MCF 10A (cell line): ENCODE measurements around the gene AFAP1L1. TPM values are rescaled to one million over a fixed set of nuclear protein-coding genes. Genes with fewer than 3 reads are reported as not detected.

ENCODE experiments used
- BruUV-seq: library from RNA; stranded (reverse); fragments of 400-500 nt; replicated peaks from 2 replicates; lab custom pipeline; 2021; lab: Mats Ljungman, UMichigan
- CTCF ChIA-PET: fragments of 300-600 bp; sonication (Branson Sonifier 250); formaldehyde crosslinking; extraction: SDS; loops from one replicate; lab custom pipeline; 2021; ENCODE audit warnings: antibody characterized with exemption, inconsistent platforms; lab: Yijun Ruan, JAX
- POLR2A ChIA-PET: fragments of 300-600, 350-650 bp; sonication (Branson Sonifier 250); formaldehyde crosslinking; extraction: SDS; loops from one replicate; lab custom pipeline; 2020; ENCODE audit warnings: antibody characterized with exemption, inconsistent platforms; lab: Yijun Ruan, JAX
- DNase-seq: peaks from one replicate; pipeline ENCODE4 v3.0.0-alpha.2; 2018; ENCODE audit not compliant: unreplicated experiment
- H3K27ac Mint-ChIP-seq: one replicate; pipeline ENCODE4 v1.8.0; 2022; ENCODE audit warnings: mild to moderate bottlenecking, low read depth, mixed read lengths; ENCODE audit not compliant: unreplicated experiment
- H3K27me3 Mint-ChIP-seq: one replicate; pipeline ENCODE4 v1.8.0; 2022; ENCODE audit warnings: mixed read lengths; ENCODE audit not compliant: insufficient read depth, unreplicated experiment
- H3K36me3 Mint-ChIP-seq: one replicate; pipeline ENCODE4 v1.8.0; 2022; ENCODE audit warnings: mild to moderate bottlenecking, moderate library complexity, mixed read lengths; ENCODE audit not compliant: insufficient read depth, unreplicated experiment
- H3K4me1 Mint-ChIP-seq: one replicate; pipeline ENCODE4 v1.8.0; 2022; ENCODE audit warnings: mixed read lengths; ENCODE audit not compliant: insufficient read depth, unreplicated experiment
- H3K4me3 Mint-ChIP-seq: one replicate; pipeline ENCODE4 v1.8.0; 2022; ENCODE audit warnings: mild to moderate bottlenecking, moderate library complexity, mixed read lengths; ENCODE audit not compliant: unreplicated experiment
- H3K9me3 Mint-ChIP-seq: one replicate; pipeline ENCODE4 v1.8.0; 2022; ENCODE audit warnings: mixed read lengths; ENCODE audit not compliant: unreplicated experiment
- intact Hi-C: fragments of 100-400 bp; cut with micrococcal nuclease; formaldehyde crosslinking; loops from 2 replicates; pipeline ENCODE4 v1.14.1; 2022
- total RNA-seq: library from RNA; stranded (reverse); gene quantifications from 2 replicates; pipeline ENCODE4 v1.2.3, GENCODE V29; 2022
- TF ChIP-seq, protein P1 (sequence below): fragments of 200-600 bp; IDR thresholded peaks from one replicate; pipeline ENCODE4 v1.8.0; 2022; ENCODE audit warnings: antibody characterized with exemption, mild to moderate bottlenecking; ENCODE audit not compliant: unreplicated experiment

AFAP1L1 gene
- total RNA-seq, 1 experiment from 2014 or later = 4.8 TPM

DNA sequence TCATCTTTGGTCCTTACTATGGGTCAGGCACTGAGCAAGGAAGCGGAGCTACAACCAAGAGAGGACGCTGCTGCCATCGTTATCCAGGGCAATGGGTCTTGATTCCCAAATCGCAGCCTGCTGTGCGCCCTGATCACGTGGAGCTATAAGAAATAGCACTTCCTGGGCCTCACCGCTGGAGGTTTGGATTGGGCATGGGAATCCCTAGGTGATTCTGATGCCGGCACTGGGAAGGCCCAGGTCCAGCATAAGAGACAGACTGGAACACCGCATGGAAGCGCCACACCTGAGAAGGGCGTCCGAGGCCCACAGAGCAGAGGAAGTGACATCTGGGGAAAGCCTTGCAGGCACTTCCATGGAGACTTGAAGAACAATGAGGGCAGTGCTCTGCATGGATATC, 104.4 kb downstream of the AFAP1L1 start:
- no peak overlapping the region for H3K4me3 Mint-ChIP-seq
- ChIA-PET CTCF (interaction anchor here (0.7 to 46.8 kb wide), 9 partner anchors 9 to 246 kb away, joined by 3 to 1231 read pairs (median 45); partner anchors contain the start of genes GRPEL2 and PCYOX1L), POLR2A (interaction anchor here (0.7 to 1.5 kb wide), 3 partner anchors 31 to 135 kb away, joined by 3 to 4 read pairs (median 3); partner anchors contain the start of gene GRPEL2)
- no peaks in the 10 kb centered on the region for H3K4me1 Mint-ChIP-seq
- TF ChIP-seq, protein P1, sequence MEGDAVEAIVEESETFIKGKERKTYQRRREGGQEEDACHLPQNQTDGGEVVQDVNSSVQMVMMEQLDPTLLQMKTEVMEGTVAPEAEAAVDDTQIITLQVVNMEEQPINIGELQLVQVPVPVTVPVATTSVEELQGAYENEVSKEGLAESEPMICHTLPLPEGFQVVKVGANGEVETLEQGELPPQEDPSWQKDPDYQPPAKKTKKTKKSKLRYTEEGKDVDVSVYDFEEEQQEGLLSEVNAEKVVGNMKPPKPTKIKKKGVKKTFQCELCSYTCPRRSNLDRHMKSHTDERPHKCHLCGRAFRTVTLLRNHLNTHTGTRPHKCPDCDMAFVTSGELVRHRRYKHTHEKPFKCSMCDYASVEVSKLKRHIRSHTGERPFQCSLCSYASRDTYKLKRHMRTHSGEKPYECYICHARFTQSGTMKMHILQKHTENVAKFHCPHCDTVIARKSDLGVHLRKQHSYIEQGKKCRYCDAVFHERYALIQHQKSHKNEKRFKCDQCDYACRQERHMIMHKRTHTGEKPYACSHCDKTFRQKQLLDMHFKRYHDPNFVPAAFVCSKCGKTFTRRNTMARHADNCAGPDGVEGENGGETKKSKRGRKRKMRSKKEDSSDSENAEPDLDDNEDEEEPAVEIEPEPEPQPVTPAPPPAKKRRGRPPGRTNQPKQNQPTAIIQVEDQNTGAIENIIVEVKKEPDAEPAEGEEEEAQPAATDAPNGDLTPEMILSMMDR = no peak
- intact Hi-C loops = no loop called here
- no peaks in the 10 kb centered on the region for H3K27me3 Mint-ChIP-seq
- peaks cover 5% of the 10 kb centered on the region for H3K36me3 Mint-ChIP-seq
- no peak overlapping the region for H3K27ac Mint-ChIP-seq
- no peak for DNase-seq
- BruUV-seq = no TSS peak
- H3K9me3 Mint-ChIP-seq = no peaks in the 10 kb centered on the region

DNA sequence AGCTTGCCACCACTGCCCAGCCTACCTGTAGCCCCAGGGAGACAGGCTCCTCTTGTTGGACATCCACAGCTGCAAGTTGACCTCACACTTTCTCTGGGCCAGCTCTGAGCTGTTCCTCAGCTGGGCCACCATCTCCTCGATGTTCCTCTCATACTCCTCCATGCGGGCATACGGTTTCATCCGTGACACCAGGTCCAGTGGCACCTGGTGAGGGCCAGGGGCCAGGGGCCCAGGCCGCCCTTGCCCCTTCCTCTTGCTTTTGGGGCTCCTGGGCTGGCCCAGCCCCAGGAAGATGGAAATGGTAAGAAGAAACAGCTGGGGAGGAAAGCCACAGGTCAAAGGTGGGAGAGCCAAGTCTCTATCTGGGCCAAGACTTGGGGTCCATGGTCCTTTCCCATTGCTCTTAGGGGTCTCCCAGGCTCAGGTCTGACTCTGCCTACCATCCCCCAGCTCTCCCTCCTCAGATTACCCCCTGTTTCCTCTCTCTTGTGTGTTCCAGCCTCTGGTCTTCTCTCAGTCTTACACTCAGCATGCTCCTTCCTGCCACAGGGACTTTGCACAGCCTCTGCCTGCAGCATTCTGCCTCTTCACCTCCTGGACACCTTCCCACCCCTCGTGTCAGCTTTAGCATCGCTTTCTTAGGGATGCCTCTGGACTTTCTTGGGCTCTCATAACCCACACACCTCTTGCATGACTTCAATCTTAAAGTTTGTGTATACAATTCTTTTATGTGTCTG, 105.2 kb downstream of the AFAP1L1 start:
- ChIA-PET CTCF (interaction anchor here (0.6 to 46.8 kb wide), 7 partner anchors 9 to 675 kb away, joined by 3 to 1231 read pairs (median 45); no protein-coding TSS in a partner anchor), POLR2A (interaction anchor here (0.7 to 1.5 kb wide), 3 partner anchors 9 to 56 kb away, joined by 3 to 4 read pairs (median 3); partner anchors contain the start of gene GRPEL2)
- no peaks in the 10 kb centered on the region for H3K9me3 Mint-ChIP-seq
- H3K4me1 Mint-ChIP-seq = no peaks in the 10 kb centered on the region
- intact Hi-C loops = no loop called here
- TF ChIP-seq, protein P1 = no peak
- BruUV-seq = no TSS peak
- no peaks in the 10 kb centered on the region for H3K27me3 Mint-ChIP-seq
- H3K4me3 Mint-ChIP-seq = no peak overlapping the region
- peaks cover 5% of the 10 kb centered on the region for H3K36me3 Mint-ChIP-seq
- H3K27ac Mint-ChIP-seq = no peak overlapping the region
- DNase-seq = no peak

DNA sequence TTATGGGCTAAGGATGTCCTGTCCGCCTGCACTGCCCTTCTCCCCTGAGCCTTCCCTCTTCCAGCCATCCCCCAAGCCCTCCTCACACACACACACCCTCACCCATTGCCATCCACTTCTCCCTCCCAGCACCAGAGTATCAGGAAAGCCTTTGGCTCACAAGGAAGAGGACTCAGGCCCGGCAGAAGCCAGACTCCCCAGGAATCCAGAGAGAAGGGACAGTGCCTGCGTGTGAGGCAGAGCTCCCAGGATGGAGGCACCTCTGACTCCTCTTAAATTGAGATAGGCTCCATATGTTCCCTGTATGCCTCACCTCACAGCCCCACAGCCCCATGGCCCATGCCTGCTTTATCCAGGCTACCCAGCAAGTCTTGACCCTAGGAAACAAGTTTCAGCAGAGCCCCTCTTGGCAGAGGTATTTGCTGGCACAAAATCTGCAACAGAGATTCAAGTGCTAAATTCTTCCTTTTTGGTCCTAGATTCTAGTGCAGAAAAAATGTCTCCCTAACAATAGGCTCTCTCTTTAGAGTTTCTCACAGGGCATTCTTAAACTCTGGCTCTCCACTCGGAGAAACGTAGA, 106.7 kb downstream of the AFAP1L1 start:
- intact Hi-C loops = no loop called here
- TF ChIP-seq, protein P1 = no peak
- H3K4me3 Mint-ChIP-seq = no peak overlapping the region
- POLR2A ChIA-PET = interaction anchor here (0.6 to 1.1 kb wide), 2 partner anchors 9 to 159 kb away, joined by 3 to 4 read pairs; no protein-coding TSS in a partner anchor
- CTCF ChIA-PET = interaction anchor here (1.4 to 46.8 kb wide), 5 partner anchors 8 to 184 kb away, joined by 7 to 1231 read pairs (median 46); no protein-coding TSS in a partner anchor
- no peak for DNase-seq
- no peaks in the 10 kb centered on the region for H3K9me3 Mint-ChIP-seq
- H3K36me3 Mint-ChIP-seq = peaks cover 5% of the 10 kb centered on the region
- no TSS peak for BruUV-seq
- H3K27ac Mint-ChIP-seq = no peak overlapping the region
- H3K4me1 Mint-ChIP-seq = no peaks in the 10 kb centered on the region
- no peaks in the 10 kb centered on the region for H3K27me3 Mint-ChIP-seq
